ENCODE measurements around the gene AP4S1.

The AP4S1 gene

GRCh38 chr14:31137214-31137889 is 111.9 kb downstream of the AP4S1 start:
- no peak for DNase-seq (ENCODE audit: low spot score)

GRCh38 chr14:31138301-31138700 is 112.9 kb downstream of the AP4S1 start:
- no peak for DNase-seq (ENCODE audit: low spot score)

- DNase-seq (ENCODE audit: low spot score): no peak
Measured at GRCh38 chr14:31139301-31139847, 113.9 kb downstream of the AP4S1 start.

- DNase-seq (ENCODE audit: low spot score): no peak
Measured at GRCh38 chr14:31142455-31143087, 117.1 kb downstream of the AP4S1 start.

All from HuH-7.5 (cell line).